Body of pancreas (tissue), 4 donors: ENCODE measurements around the gene ADAM33.

ENCODE experiments used
- CTCF ChIP-seq, 7 experiments: fragments of 450-650 bp in 4 of 7; fragments of 200-600 bp in 3 of 7; sonication (generic) in 3 of 7; IDR thresholded peaks; one replicate each; pipeline ENCODE4 v1.5.1; 2016 to 2019; ENCODE audit warnings: antibody characterized with exemption in 7 of 7
- POLR2A ChIP-seq, 3 donors: fragments of 450-650 bp; IDR thresholded peaks; one replicate each; pipeline ENCODE4 v1.6.1; 2016; ENCODE audit warnings: antibody characterized with exemption in 3 of 3, mild to moderate bottlenecking in 2 of 3

GRCh38 chr20:3728876-3729275 is 47.1 kb upstream of the ADAM33 start:
- TF ChIP-seq POLR2A (IDR thresholded peaks at IDR 0.05) (no peak), CTCF (IDR thresholded peaks at IDR 0.05) (no peak)
